Posterior cingulate gyrus (tissue), 11 donors: ENCODE data around the gene PHACTR2.

Experiments used
- DNase-seq, 10 donors: peaks; one replicate each; pipeline versions ENCODE4 v3.0.0 to v3.0.0-alpha.2; 2020 to 2021; ENCODE audit warnings: mixed read lengths in 3 of 10
- intact Hi-C: fragments of 100-400 bp; cut with DNase I; formaldehyde crosslinking; loops from one replicate; pipeline ENCODE4 v1.15.1; 2023

The PHACTR2 gene

DNA sequence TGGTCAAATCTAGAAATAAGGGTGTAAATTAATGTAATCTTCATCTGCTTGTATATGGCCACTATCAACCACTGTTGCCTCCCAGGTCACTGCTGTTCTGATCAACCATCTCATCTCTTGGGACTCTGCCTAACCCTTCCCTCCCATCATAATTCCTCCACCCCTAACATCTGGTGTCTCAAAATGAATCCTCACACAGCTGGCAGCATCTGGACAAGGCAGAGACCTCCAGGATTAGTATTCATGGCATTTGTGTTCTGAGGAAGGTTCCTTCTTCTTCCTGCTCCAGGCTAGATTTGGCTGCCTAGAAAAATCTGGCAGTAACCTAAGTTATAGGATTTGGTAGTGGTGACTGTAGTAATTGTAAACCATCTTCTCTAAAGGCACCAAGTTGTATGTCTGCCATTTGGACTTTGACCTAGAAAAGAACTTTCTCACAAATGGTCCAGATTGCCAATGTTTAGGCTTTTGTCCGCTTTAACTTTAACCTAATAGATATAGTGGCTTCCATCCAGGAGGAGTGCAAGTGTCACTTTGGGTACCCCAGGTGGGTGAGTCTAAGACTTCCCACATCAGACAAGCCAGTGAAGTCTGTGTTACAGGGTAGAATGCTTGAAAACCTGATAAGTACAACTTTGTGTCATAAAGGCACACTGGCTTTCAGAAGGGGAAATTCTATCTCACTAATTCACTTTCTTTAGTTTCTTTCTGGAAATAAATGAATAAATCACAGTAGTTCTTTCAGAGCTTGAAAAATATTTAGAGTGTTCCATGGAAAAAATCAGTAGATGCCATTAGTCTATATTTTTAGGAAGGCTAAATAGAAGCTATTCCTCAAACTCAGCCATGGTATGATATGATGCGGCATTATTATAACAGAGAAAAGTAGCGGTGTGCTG lies 3.0 kb upstream of the PHACTR2 start:
- intact Hi-C loops, result loop anchor here (5.0 kb wide), 1 partner anchor 168 kb away; the partner anchor contains the start of gene LTV1
- no peak for DNase-seq

DNA sequence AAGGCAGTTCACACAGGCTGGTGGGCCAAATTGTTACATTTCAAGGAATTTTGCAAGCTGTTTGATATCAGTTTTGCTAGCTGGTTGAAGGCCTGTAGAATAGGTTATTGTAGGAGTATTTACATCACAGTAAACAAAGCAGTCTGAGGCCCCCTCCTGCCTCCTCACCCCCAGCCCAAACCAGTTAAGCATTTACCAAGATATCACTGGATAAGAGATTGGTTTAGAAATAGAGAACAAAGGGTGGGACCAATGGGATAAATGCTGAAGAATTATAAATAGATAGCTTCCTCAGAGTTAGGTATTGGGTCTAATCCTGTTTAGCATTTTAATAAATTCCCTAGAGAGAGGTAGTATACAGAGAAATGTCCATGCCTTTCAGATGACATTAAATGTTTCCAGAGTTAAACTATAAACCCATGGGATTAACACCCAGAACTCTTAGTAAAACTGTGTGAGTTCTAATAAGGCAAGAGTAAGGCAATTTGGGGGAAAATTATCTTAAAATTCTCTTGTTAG lies 2.3 kb upstream of the PHACTR2 start:
- no peak for DNase-seq
- intact Hi-C loops, result loop anchor here (5.0 kb wide), 1 partner anchor 167 kb away; the partner anchor contains the start of gene LTV1

GRCh38 chr6:143675946-143676345 lies 1.8 kb upstream of the PHACTR2 start:
- intact Hi-C loops, result loop anchor here (5.0 kb wide), 1 partner anchor 166 kb away; the partner anchor contains the start of gene LTV1
- DNase-seq, result no peak

DNA sequence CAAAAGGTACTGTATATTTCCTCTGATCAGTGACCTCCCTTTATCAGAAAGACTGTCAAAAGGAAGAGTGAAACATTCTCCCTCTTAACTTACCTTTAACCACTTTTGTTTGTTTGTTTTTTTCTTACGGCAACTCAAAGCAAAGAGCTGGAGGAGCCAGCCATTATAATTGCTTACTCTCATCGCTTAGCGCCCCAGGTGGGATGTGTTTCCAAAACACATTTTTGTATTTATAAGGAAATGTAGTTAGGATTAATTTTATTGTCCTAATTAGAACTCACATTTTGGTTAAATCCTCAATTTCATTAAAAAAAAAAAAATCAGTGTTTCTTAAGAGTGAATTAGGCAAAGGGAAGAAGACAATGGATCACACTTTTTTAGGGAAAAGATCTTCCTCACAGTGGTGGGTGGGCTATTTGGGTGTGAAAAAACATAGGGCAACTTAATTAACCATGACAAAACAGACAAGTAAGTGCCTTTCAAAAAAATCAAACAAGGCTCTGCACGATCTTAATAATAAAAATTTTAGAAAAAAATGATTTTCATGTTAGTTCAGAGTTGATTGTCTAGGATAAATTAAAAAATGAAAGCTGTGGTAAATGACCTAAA lies 1.2 kb upstream of the PHACTR2 start:
- DNase-seq, result no peak
- intact Hi-C loops, result loop anchor here (5.0 kb wide), 1 partner anchor 166 kb away; the partner anchor contains the start of gene LTV1

- intact Hi-C loops, result loop anchor here (5.0 kb wide), 1 partner anchor 165 kb away; the partner anchor contains the start of gene LTV1
- DNase-seq, result no peak
Measured at GRCh38 chr6:143677577-143677890, 231 bp upstream of the PHACTR2 start.

DNA sequence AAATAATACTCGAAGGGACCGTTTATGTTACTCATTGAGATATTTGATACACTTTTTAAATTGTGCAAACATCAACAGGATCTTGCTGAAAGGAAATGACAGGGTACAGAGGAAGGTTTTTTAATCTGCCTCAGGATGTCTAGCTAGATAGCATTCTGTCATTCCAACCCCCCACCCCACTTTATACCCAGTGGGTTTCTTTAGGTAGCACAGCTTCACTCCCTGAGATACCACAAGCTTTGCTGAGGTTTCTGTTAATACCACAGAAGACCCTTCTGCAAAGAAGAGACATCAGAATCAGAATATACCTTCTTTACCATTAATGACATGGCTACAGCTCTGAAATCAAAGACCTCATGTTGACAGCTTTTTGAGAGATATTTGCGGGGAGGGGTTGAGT lies 1.3 kb downstream of the PHACTR2 start:
- intact Hi-C loops, result loop anchor here (5.0 kb wide), 1 partner anchor 163 kb away; the partner anchor contains the start of gene LTV1
- DNase-seq, result no peak

GRCh38 chr6:143680141-143680540 lies 2.4 kb downstream of the PHACTR2 start:
- intact Hi-C loops, result no loop called here

GRCh38 chr6:143682805-143683204 lies 5.0 kb downstream of the PHACTR2 start:
- intact Hi-C loops, result no loop called here
- DNase-seq, result no peak

More at GRCh38 chr6:143680141-143680540, 2.4 kb downstream of the PHACTR2 start:
- no peak for DNase-seq

GRCh38 chr6:143684486-143684885 lies 6.7 kb downstream of the PHACTR2 start:
- intact Hi-C loops, result no loop called here
- no peak for DNase-seq

- intact Hi-C loops, result no loop called here
- DNase-seq, result no peak
Measured at GRCh38 chr6:143685653-143686052, 7.9 kb downstream of the PHACTR2 start.

GRCh38 chr6:143687591-143687990 lies 9.8 kb downstream of the PHACTR2 start:
- intact Hi-C loops, result no loop called here

DNA sequence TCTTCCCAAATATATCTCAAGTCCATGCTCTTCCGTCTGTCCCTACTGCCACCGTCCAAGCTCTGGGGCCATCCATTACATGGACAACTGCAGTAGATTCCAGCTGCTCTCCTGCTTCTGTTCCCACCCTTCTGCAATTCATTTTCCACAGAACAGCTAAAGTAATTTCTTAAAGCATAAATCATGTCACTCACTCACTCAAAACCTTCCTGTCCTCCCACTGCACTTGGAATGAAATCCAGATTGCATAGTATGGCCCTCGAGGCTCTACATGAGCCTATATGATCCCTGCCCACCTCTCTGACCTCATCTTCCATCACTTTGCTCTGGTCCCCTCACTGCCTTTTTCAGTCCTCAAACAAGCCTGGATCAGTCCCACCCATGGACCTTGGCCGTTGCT lies 10.9 kb downstream of the PHACTR2 start:
- DNase-seq, result no peak
- intact Hi-C loops, result no loop called here

More at GRCh38 chr6:143687591-143687990, 9.8 kb downstream of the PHACTR2 start:
- no peak for DNase-seq

DNA sequence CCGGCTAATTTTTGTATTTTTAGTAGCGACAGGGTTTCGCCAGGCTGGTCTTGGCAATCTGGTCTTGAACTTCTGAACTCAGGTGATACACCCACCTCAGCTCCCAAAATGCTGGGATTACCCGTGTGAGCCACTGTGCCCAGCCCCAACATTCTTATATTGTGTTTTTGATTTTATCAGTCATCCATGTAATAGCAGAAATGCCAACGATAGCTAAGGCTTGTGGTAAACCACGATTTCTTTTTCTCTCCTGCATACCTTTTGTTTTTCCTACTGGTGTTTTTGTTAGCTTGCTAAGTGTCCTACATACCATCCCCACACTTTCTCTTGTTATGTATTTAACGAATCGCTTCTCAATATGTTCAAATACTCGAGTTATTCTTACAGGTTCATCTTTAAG lies 12.1 kb downstream of the PHACTR2 start:
- DNase-seq, result no peak

DNA sequence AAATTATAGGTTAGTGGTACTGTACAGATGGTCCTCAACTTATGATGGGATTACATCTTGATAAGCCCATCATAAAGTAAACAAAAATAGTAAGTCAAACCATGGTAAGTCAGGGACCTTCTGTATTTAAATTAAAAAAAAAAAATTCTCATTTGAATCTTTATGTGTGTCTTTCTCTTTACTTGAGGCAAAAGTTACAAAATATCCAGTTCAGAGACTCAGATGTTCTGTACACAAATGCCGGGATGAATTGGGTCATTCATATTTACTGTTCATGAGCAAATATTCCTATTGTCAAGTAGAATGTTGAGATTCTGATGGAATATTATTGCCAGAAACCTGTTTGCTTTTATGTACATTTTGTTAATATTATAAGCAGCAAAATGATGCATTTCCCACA lies 13.4 kb downstream of the PHACTR2 start:
- intact Hi-C loops, result no loop called here
- DNase-seq, result no peak

More for the DNA sequence above, 12.1 kb downstream of the PHACTR2 start:
- intact Hi-C loops, result no loop called here

DNA sequence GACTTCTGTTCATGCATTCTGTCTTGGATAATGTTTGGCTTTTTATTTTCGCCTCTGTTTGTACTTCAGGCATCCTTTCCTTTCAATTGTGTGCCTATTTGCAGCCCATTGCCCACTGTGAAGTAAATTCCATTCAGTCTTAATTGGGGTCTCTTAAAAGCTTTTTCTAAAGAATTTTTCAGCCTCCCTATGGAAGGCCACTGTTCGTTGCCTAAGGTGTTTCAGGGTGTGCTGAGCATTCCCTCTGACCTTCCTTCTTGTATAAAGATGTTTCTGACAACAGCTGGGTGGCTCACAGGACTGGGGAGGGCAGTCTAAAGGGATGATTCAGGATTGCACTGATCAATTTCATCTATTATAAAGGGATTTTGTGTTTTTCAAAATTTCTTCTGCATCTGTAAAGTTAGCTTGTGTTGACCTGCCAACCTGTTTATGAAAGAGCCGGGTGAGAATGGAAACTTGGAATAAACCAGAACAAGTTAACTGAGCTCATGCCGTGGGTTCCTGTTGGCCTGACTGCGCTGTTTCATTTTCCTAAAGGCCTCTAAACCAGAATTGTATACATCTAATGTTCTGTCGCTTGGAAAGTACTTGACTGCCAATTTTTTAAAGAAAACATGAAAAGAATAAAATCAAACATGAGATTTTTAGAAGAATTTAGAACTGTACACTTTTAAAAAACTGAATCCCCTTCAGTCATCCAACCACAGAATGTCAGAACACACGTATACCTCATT lies 14.3 kb downstream of the PHACTR2 start:
- intact Hi-C loops, result no loop called here
- DNase-seq, result no peak

DNA sequence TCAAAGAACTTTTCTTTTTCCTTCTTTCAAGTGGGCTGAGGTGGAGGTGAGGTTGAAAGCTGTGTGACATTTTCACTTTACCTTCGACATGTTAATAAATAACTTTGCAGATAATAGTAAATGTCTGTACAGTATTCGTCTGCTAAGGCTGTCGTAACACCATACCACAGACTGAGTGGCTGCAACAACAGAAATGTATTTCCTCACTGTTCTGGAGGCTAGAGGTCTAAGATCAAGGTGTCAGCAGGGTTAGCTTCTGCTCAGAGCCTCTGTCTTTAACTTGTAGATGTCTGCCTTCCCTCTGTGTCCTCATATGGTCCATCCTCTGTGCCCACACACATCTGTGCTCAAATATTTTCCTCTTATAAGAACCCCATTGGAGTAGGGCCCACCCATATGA lies 14.9 kb downstream of the PHACTR2 start:
- intact Hi-C loops, result no loop called here
- no peak for DNase-seq

DNA sequence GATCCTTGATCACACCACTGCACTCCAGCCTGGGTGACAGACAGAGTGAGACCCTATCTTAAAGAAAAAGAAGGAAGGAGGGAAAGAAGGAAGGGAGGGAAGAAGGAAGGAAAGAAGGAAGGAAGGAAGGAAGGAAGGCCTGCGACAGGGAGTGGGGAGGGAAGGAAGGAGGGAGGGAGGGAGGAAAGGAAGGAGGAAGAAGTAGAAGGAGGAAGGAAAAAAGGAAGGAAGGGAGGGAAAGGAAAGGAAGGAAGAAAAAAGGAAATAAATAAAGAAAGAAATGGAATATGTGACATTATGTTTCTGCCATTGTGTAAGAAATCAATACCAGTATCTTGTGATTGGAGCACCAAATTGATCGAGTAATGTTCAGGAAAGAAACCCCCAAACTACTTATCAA lies 16.2 kb downstream of the PHACTR2 start:
- intact Hi-C loops, result no loop called here
- DNase-seq, result no peak

DNA sequence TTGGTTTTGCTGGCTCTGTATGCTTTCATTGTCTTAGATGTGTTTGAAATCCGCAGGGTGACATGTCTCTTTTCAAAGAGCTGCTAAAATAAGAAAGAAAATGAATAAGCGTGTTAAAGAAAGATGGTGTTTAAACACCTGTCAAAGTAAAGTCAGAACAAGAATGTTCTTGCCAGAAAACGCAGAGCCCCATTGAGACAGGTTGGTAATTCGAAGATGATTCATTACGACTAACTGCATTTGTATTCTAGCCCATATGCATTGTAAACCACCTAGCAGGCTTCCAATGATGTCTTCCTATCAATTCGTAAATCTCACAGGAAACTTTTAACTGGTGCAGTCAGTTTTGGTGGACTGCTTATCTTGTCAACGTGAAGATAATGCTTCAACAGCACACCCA lies 16.8 kb downstream of the PHACTR2 start:
- intact Hi-C loops, result no loop called here

DNA sequence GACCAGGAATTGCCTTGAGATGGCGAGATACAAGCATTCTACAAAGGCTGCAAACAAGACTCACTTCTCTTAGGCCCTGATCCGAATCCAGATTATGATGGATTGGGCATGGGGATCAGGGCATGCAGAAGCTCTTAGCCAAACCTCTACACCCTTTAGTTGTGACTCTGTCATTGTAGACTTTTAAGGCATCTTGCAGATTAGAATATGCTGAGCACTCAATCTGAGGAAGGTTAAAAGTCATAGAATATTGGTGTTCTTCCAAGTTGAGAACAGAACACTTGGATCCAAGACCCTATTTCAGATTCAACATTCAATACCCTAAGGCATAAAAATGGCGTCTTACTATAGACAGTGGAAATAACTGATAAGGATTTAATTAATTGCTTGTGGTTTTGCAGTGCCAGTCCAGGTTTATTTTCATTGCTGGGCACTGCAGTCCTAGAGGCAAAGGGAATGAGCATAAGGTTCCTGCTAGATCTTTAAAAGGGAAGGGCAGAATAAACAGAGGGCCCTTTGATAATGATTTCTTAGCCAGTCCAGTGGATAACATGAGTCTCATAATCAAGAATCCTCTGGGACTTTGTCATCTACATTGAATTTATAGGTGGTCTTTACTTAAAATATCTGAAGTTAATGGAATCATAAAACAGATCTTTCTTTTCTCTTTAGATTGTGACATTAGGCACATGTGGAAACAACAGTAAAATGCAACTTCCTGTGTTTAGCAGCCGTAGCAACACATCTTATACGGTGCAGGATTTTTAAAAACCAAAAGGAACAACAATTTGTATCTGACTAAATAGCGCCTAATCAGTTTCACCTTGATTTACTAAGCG lies 17.6 kb downstream of the PHACTR2 start:
- intact Hi-C loops, result no loop called here
- DNase-seq, result no peak

More for the DNA sequence above, 16.8 kb downstream of the PHACTR2 start:
- DNase-seq, result no peak
